K562 (cell line): ENCODE measurements around the gene CNOT2. TPM values are rescaled to one million over a fixed set of nuclear protein-coding genes. Genes with fewer than 3 reads are reported as not detected.

Experiments
- ATAC-seq: fragments of 200-7000 bp; cut with Tn5 transposase; 3 replicates; pipeline ENCODE4 v1.9.1; 2020; ENCODE audit warnings: moderate library complexity
- BruUV-seq: library from RNA; stranded (reverse); fragments of 400-500 nt; replicated peaks from 2 replicates; lab custom pipeline; 2021; lab: Mats Ljungman, UMichigan
- CTCF ChIA-PET: fragments of 300-600 bp; formaldehyde crosslinking; extraction: SDS; loops from one replicate; lab custom pipeline; 2021; ENCODE audit warnings: low intra/inter-chr PET ratio; lab: Yijun Ruan, JAX
- POLR2A ChIA-PET: fragments of 300-600, 350-650 bp; sonication (Branson Sonifier 250); formaldehyde crosslinking; extraction: SDS; loops from one replicate; lab custom pipeline; 2021; ENCODE audit warnings: antibody characterized with exemption, inconsistent platforms; lab: Yijun Ruan, JAX
- DNase-seq, 4 experiments: peaks; one replicate each; pipeline versions ENCODE4 v3.0.0 to v3.0.0-alpha.2; 2011 to 2018; ENCODE audit warnings: low spot score in 3 of 4, mixed read lengths in 3 of 4; ENCODE audit errors: extremely low read depth in 1 of 4
- FAIRE-seq: peaks from 2 replicates; lab custom pipeline; 2011; peaks lifted over from hg19 to GRCh38; lab: Jason Lieb, UNC
- H2AFZ ChIP-seq: 2 replicates; pipeline ENCODE4 v1.6.0; 2011; ENCODE audit warnings: low read depth, low read length, control low read depth, inconsistent platforms
- H3K27ac ChIP-seq: fragments of 200-600 bp; 3 replicates; pipeline ENCODE4 v1.8.0; 2011; ENCODE audit warnings: low read depth, mild to moderate bottlenecking, control low read depth, inconsistent platforms, low read length, moderate library complexity, mixed read lengths; ENCODE audit errors: extremely low read depth
- H3K27me3 ChIP-seq, 2 experiments: fragments of 300-600 bp in 1 of 2; 2 replicates in 1 of 2; 3 replicates in 1 of 2; pipeline versions ENCODE4 v1.6.0 to v1.8.0; 2011; ENCODE audit warnings: inconsistent platforms in 2 of 2, low read length in 2 of 2, mild to moderate bottlenecking in 1 of 2, mixed read lengths in 1 of 2, moderate library complexity in 1 of 2; ENCODE audit not compliant: control insufficient read depth in 2 of 2, insufficient read depth in 2 of 2
- H3K36me3 ChIP-seq: fragments of 300-600 bp; 3 replicates; pipeline ENCODE4 v1.8.0; 2011; ENCODE audit warnings: mild to moderate bottlenecking, low read length, inconsistent platforms; ENCODE audit not compliant: control insufficient read depth, insufficient read depth
- H3K4me1 ChIP-seq, 2 experiments: fragments of 200-600 bp in 1 of 2; replicated peaks in 1 of 2; 2 replicates in 1 of 2; 3 replicates in 1 of 2; pipeline versions ENCODE4 v1.5.1 to v1.8.0; 2011; ENCODE audit warnings: inconsistent platforms in 2 of 2, low read length in 2 of 2, mild to moderate bottlenecking in 1 of 2, mixed read lengths in 1 of 2, moderate library complexity in 1 of 2; ENCODE audit not compliant: control insufficient read depth in 2 of 2, insufficient read depth in 2 of 2
- H3K4me2 ChIP-seq: 2 replicates; pipeline ENCODE4 v1.6.1; 2011; ENCODE audit warnings: low read length, control low read depth, inconsistent platforms, mixed read lengths; ENCODE audit not compliant: insufficient read depth
- H3K4me3 ChIP-seq: fragments of 200-600 bp; sonication (generic), shearing (Covaris generic); 2 replicates; pipeline ENCODE4 v1.5.1; 2016; ENCODE audit warnings: control low read depth, inconsistent platforms
- H3K79me2 ChIP-seq: fragments of 200-600 bp; 3 replicates; pipeline ENCODE4 v1.8.0; 2011; ENCODE audit warnings: low read length, inconsistent platforms; ENCODE audit not compliant: control insufficient read depth, insufficient read depth
- H3K9ac ChIP-seq, 2 experiments: 2 replicates each; pipeline versions ENCODE4 v1.6.0 to v1.6.1; 2011; ENCODE audit warnings: low read depth in 2 of 2, low read length in 2 of 2, control low read depth in 1 of 2, inconsistent platforms in 1 of 2, mild to moderate bottlenecking in 1 of 2, mixed read lengths in 1 of 2; ENCODE audit not compliant: insufficient read depth in 1 of 2
- H3K9me1 ChIP-seq: one replicate; pipeline ENCODE4 v1.6.0; 2011; ENCODE audit warnings: inconsistent platforms, mild to moderate bottlenecking, low read length, moderate library complexity; ENCODE audit not compliant: control insufficient read depth, insufficient read depth
- H3K9me3 ChIP-seq: replicated peaks from 2 replicates; pipeline ENCODE4 v1.5.1; 2011; ENCODE audit warnings: low read depth, low read length, inconsistent platforms; ENCODE audit not compliant: control insufficient read depth, insufficient read depth
- H4K20me1 ChIP-seq: replicated peaks from 2 replicates; pipeline ENCODE4 v1.6.1; 2011; ENCODE audit warnings: low read length, inconsistent platforms, mixed read lengths; ENCODE audit not compliant: control insufficient read depth, insufficient read depth
- TOE1 ChIP-seq, 2 experiments: fragments of 450-650 bp in 1 of 2; sonication (generic) in 1 of 2; formaldehyde crosslinking in 1 of 2; IDR thresholded peaks; 2 replicates each; pipeline versions ENCODE4 v1.7.1 to v1.8.0; 2016 to 2022; ENCODE audit warnings: borderline replicate concordance in 2 of 2, mild to moderate bottlenecking in 2 of 2, antibody characterized with exemption in 1 of 2, inconsistent platforms in 1 of 2, low read depth in 1 of 2, missing genetic modification reagents in 1 of 2, moderate library complexity in 1 of 2
- ZNF124 ChIP-seq: sonication (generic); formaldehyde crosslinking; IDR thresholded peaks from 2 replicates; pipeline ENCODE4 v1.8.1; 2022; ENCODE audit warnings: missing genetic modification reagents
- ZNF407 ChIP-seq: fragments of 450-650 bp; IDR thresholded peaks from 2 replicates; pipeline ENCODE4 v1.6.1; 2016; ENCODE audit warnings: low read depth
- WGBS: fragments of 100-300 bp; shearing (Covaris generic); methylation state at CpG from one replicate; pipeline ENCODE4 v1.1.6; 2016; ENCODE audit warnings: low coverage, mixed read lengths; ENCODE audit not compliant: insufficient coverage; ENCODE audit errors: missing lambda C conversion rate; 5-methylcytosine and 5-hydroxymethylcytosine counted together
- in situ Hi-C: fragments of 300-500 bp; cut with MboI; formaldehyde crosslinking; loops from 4 replicates; pipeline ENCODE4 v1.15.0; 2018; ENCODE audit warnings: inconsistent platforms, mixed read lengths
- intact Hi-C: fragments of 100-400 bp; cut with micrococcal nuclease; formaldehyde crosslinking; loops from 2 replicates; pipeline ENCODE4 v1.14.2; 2022
- polyA plus RNA-seq, 8 experiments: library from polyadenylated mRNA; depleted of rRNA in 4 of 8; stranded (reverse) in 5 of 8; unstranded in 3 of 8; fragments of >200 nt; fragmentation: Nextera tagmentation in 2 of 8; fragmentation: Illumina TruSeq in 1 of 8; extraction: Ambion mirVana in 2 of 8; extraction: Trizol in 1 of 8; gene quantifications; 2 replicates each; pipeline versions ENCODE4 v1.2.1 to v1.2.3, GENCODE V29; 2011 to 2014; ENCODE audit warnings: inconsistent platforms in 1 of 8, missing spikeins in 1 of 8
- total RNA-seq, 7 experiments: library from RNA; depleted of rRNA in 6 of 7; stranded (reverse); fragments of >200 nt in 6 of 7; fragmentation: Illumina TruSeq in 2 of 7; extraction: Trizol in 2 of 7; gene quantifications; 2 replicates each; pipeline versions ENCODE4 v1.2.1 to v1.2.3, GENCODE V29; 2011 to 2021; ENCODE audit warnings: low replicate concordance in 1 of 7

The CNOT2 gene
- total and polyA plus RNA-seq, 9 of the 15 experiments (the other 6 are each of a cell fraction or from before 2014, with no cell fraction given), result 43.6 to 119 (median 84.4) TPM

- Histone ChIP-seq H3K4me1 (no peaks in the 10 kb centered on the region), H3K27me3 (no peaks in the 10 kb centered on the region), H3K36me3 (peaks cover 9% of the 10 kb centered on the region; the same call in 2 of the 3 replicates), H3K79me2 (peaks cover 5% of the 10 kb centered on the region; the same call in 2 of the 3 replicates), H4K20me1 (no peaks in the 10 kb centered on the region), H3K4me3 (no peak overlapping the region), H3K27ac (no peak overlapping the region), H2AFZ (no peak overlapping the region), H3K4me2 (no peak overlapping the region), H3K9me1 (no peaks in the 10 kb centered on the region), H3K9ac (no peak overlapping the region), H3K9me3 (peaks cover 1% of the 10 kb centered on the region; the same call in 1 of the 2 replicates)
- DNase-seq (no peak), ATAC-seq (no peak), FAIRE-seq (no peak)
- CTCF ChIA-PET, result no interaction called here
- no peak for TF ChIP-seq ZNF407
- no peak for TF ChIP-seq TOE1 (IDR thresholded peaks at IDR 0.05; ENCODE audit: borderline replicate concordance)
- no peak for TF ChIP-seq TOE1 (CRISPR knock-in tag; IDR thresholded peaks at IDR 0.05; ENCODE audit: borderline replicate concordance, low read depth)
- TF ChIP-seq ZNF124 (CRISPR knock-in tag), result no peak
- in situ Hi-C loops, result no loop called here
- WGBS, result 96% methylated on average over 3 of the region's 3 CpGs
- BruUV-seq, result no TSS peak
- POLR2A ChIA-PET, result no interaction called here
- intact Hi-C loops, result no loop called here
Measured at GRCh38 chr12:70329728-70330127, 86.5 kb downstream of the CNOT2 start.
